Loucy (cell line): ENCODE measurements around the gene NOX4.
"Not testable (repeated sequence)": the region's sequence is repeated elsewhere in the genome, so short reads cannot be mapped to it uniquely, and the experiment has no call there.

Source experiments
- CTCF ChIP-seq: fragments of 200-600 bp; sonication (generic); conservative IDR thresholded peaks from 2 replicates; pipeline ENCODE4 v1.5.1; 2014; ENCODE audit warnings: mild to moderate bottlenecking, antibody characterized with exemption, low read length
- EZH2phosphoT487 ChIP-seq: fragments of 200-600 bp; IDR thresholded peaks from 2 replicates; pipeline ENCODE4 v1.6.1; 2018; ENCODE audit warnings: antibody characterized with exemption, mild to moderate bottlenecking, moderate library complexity, borderline replicate concordance

GRCh38 chr11:89340450-89340849 lies 150.7 kb downstream of the NOX4 start:
- not testable (repeated sequence) for TF ChIP-seq CTCF, EZH2phosphoT487
